ENCODE measurements around the gene ZNF80.

ZNF80 gene

DNA sequence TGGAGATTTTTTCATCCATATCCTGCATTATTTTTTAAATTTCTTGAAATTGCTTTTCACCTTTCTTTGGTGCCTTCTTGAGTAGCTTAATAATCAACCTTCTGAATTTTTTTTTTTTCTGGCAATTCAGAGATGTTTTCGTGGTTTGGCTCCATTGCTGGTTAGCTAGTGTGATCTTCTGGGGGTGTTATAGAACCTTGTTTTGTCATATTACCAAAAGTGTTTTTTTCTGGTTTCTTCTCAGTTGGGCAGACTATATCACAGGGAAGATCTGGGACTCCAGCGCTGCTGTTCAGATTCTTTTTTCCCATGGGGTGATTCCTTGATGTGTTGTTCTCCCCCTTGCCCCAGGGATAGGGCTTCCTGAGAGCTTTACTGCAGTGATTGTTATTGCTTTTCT, 32.6 kb upstream of the ZNF80 start:
- 100% methylated on average over 1 of the region's 2 CpGs for WGBS (ENCODE audit: insufficient coverage)
- ChIA-PET POLR2A (interaction anchor here (0.6 kb wide), 1 partner anchor 167 kb away, joined by 3 read pairs; no protein-coding TSS in a partner anchor), CTCF (interaction anchor here (1.3 to 1.5 kb wide), 2 partner anchors 15 to 23 kb away, joined by 3 to 4 read pairs; no protein-coding TSS in a partner anchor)
- no peak overlapping the region for H3K4me3 ChIP-seq (ENCODE audit: control insufficient read depth in 1 of 7, extremely low read depth in 1 of 7, insufficient read depth in 4 of 7, low read depth in 2 of 7, low read length in 6 of 7)
- no peaks in the 10 kb centered on the region for H3K4me1 ChIP-seq (ENCODE audit: control extremely low read depth in 1 of 4, control insufficient read depth in 4 of 4, insufficient read depth in 4 of 4, low read length in 3 of 4)
- H3K27ac ChIP-seq (ENCODE audit: insufficient read depth in 1 of 2, low read depth in 1 of 2, low read length in 2 of 2, poor library complexity in 1 of 2, severe bottlenecking in 2 of 2) = no peak overlapping the region
- DNase-seq = no peak
- peaks cover 0 to 9% (median 4%) of the 10 kb centered on the region in 5 experiments for H3K9me3 ChIP-seq (ENCODE audit: control extremely low read depth in 1 of 5, control insufficient read depth in 4 of 5, insufficient read depth in 2 of 5, low read depth in 1 of 5, low read length in 4 of 5)
- no peaks in the 10 kb centered on the region for H3K27me3 ChIP-seq (replicated peaks in 2 of 5; ENCODE audit: control insufficient read depth in 4 of 5, insufficient read depth in 5 of 5, low read length in 4 of 5)
- H3K36me3 ChIP-seq (ENCODE audit: control insufficient read depth in 4 of 4, insufficient read depth in 4 of 4, low read length in 3 of 4) = no peaks in the 10 kb centered on the region

DNA sequence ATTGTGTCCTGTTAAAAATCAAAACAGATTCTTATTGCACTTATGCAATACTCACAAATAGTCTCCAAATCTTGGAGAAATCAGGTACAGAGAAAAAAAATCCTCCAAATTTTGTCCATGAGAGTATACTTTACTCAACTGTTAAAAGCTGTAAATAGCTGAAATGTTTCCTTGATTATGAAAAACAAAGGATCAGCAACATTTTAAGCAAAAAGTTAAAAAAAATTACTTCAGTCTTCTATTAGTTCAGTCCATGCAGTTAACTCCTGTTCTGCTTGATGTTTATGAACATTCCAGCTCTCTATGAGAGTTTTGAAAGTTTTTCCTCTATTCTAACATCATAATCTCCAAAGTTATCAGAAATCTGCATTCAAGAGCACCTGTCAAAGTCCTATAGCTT, 22.8 kb upstream of the ZNF80 start:
- CTCF ChIA-PET = no interaction called here
- Histone ChIP-seq H3K27me3 (replicated peaks in 2 of 5; ENCODE audit: control insufficient read depth in 4 of 5, insufficient read depth in 5 of 5, low read length in 4 of 5) (no peaks in the 10 kb centered on the region), H3K36me3 (ENCODE audit: control insufficient read depth in 4 of 4, insufficient read depth in 4 of 4, low read length in 3 of 4) (no peaks in the 10 kb centered on the region), H3K27ac (ENCODE audit: insufficient read depth in 1 of 2, low read depth in 1 of 2, low read length in 2 of 2, poor library complexity in 1 of 2, severe bottlenecking in 2 of 2) (no peak overlapping the region), H3K9me3 (ENCODE audit: control extremely low read depth in 1 of 5, control insufficient read depth in 4 of 5, insufficient read depth in 2 of 5, low read depth in 1 of 5, low read length in 4 of 5) (peaks cover 0 to 11% (median 2%) of the 10 kb centered on the region in 5 experiments), H3K4me3 (ENCODE audit: control insufficient read depth in 1 of 7, extremely low read depth in 1 of 7, insufficient read depth in 4 of 7, low read depth in 2 of 7, low read length in 6 of 7) (no peak overlapping the region), H3K4me1 (ENCODE audit: control extremely low read depth in 1 of 4, control insufficient read depth in 4 of 4, insufficient read depth in 4 of 4, low read length in 3 of 4) (no peaks in the 10 kb centered on the region)
- POLR2A ChIA-PET = no interaction called here
- no peak for DNase-seq

DNA sequence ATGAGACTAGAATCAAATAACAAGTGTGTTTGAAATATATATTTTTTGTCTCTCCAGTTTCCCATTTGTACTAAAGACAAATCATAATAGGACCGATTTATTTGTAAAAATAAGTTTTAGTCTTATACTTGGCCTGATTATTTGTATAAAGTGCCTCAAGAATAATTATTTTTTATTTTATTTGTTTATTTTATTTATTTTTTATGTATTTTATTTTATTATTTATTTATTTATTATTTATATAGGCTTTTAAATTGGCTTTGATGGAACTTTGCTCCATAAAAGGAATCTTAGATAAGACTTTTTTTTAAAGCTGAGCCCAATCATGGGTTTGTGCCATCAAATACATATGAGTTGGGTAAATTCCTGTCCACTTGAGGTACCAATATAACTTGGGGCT, 22.2 kb upstream of the ZNF80 start:
- Histone ChIP-seq H3K27ac (ENCODE audit: insufficient read depth in 1 of 2, low read depth in 1 of 2, low read length in 2 of 2, poor library complexity in 1 of 2, severe bottlenecking in 2 of 2) (no peak overlapping the region), H3K4me3 (ENCODE audit: control insufficient read depth in 1 of 7, extremely low read depth in 1 of 7, insufficient read depth in 4 of 7, low read depth in 2 of 7, low read length in 6 of 7) (no peak overlapping the region), H3K4me1 (ENCODE audit: control extremely low read depth in 1 of 4, control insufficient read depth in 4 of 4, insufficient read depth in 4 of 4, low read length in 3 of 4) (no peaks in the 10 kb centered on the region), H3K9me3 (ENCODE audit: control extremely low read depth in 1 of 5, control insufficient read depth in 4 of 5, insufficient read depth in 2 of 5, low read depth in 1 of 5, low read length in 4 of 5) (peaks cover 0 to 11% (median 2%) of the 10 kb centered on the region in 5 experiments), H3K36me3 (ENCODE audit: control insufficient read depth in 4 of 4, insufficient read depth in 4 of 4, low read length in 3 of 4) (no peaks in the 10 kb centered on the region), H3K27me3 (replicated peaks in 2 of 5; ENCODE audit: control insufficient read depth in 4 of 5, insufficient read depth in 5 of 5, low read length in 4 of 5) (no peaks in the 10 kb centered on the region)
- ChIA-PET CTCF (no interaction called here), POLR2A (no interaction called here)
- no peak for DNase-seq
- whole genome bisulfite sequencing (ENCODE audit: insufficient coverage) = no CpG with 5 or more reads among the region's 1 CpG

DNA sequence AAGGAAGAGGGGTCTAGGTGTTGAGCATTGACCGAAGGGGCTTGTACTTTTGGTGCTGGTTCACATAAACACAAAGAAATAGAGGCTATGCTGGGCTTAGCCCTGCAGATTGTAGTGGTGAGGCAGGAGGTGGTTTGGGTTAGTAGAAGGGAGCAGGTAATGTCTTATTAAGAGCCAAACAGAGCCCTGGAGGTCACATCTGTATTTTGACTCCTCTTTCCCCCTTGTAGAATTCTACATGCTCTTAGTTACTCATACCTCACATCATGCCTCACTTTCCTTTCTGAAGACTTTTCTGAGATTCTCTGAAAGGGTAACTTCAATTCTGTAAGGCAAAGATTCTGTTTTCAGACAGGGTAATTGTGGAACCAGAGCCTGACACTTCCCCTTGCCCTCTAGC, 16.1 kb upstream of the ZNF80 start:
- ChIA-PET POLR2A (no interaction called here), CTCF (no interaction called here)
- no CpG with 5 or more reads among the region's 1 CpG for WGBS (ENCODE audit: insufficient coverage)

DNA sequence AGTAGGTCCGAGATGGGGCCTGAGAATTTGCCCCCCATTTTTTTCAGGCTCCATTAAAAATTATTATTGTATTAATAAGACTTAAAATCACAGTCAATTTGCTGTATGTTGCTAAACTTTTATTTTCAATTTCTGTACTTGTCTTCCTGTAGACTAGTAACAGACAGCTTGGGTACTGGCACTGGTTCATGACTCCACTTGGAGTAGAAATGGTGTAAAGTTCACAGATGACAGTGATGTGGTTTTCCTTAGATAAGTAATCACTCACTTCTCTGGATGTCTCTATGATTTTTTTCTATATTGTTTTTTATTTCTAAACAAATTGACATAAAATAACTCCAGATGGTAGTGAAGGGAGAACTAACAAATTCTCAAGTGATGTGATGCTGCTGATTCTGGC, 15.6 kb upstream of the ZNF80 start:
- ChIA-PET CTCF (no interaction called here), POLR2A (no interaction called here)
- Histone ChIP-seq H3K27ac (ENCODE audit: insufficient read depth in 1 of 2, low read depth in 1 of 2, low read length in 2 of 2, poor library complexity in 1 of 2, severe bottlenecking in 2 of 2) (no peak overlapping the region), H3K27me3 (replicated peaks in 2 of 5; ENCODE audit: control insufficient read depth in 4 of 5, insufficient read depth in 5 of 5, low read length in 4 of 5) (peaks cover 0 to 5% (median 0%) of the 10 kb centered on the region in 5 experiments), H3K36me3 (ENCODE audit: control insufficient read depth in 4 of 4, insufficient read depth in 4 of 4, low read length in 3 of 4) (no peaks in the 10 kb centered on the region), H3K9me3 (ENCODE audit: control extremely low read depth in 1 of 5, control insufficient read depth in 4 of 5, insufficient read depth in 2 of 5, low read depth in 1 of 5, low read length in 4 of 5) (no peaks in the 10 kb centered on the region), H3K4me3 (ENCODE audit: control insufficient read depth in 1 of 7, extremely low read depth in 1 of 7, insufficient read depth in 4 of 7, low read depth in 2 of 7, low read length in 6 of 7) (no peak overlapping the region), H3K4me1 (ENCODE audit: control extremely low read depth in 1 of 4, control insufficient read depth in 4 of 4, insufficient read depth in 4 of 4, low read length in 3 of 4) (no peaks in the 10 kb centered on the region)
- no CpG with 5 or more reads among the region's 1 CpG for WGBS (ENCODE audit: insufficient coverage)
- no peak for DNase-seq

More for the DNA sequence above, 16.1 kb upstream of the ZNF80 start:
- no peaks in the 10 kb centered on the region for H3K4me1 ChIP-seq (ENCODE audit: control extremely low read depth in 1 of 4, control insufficient read depth in 4 of 4, insufficient read depth in 4 of 4, low read length in 3 of 4)
- no peak overlapping the region for H3K4me3 ChIP-seq (ENCODE audit: control insufficient read depth in 1 of 7, extremely low read depth in 1 of 7, insufficient read depth in 4 of 7, low read depth in 2 of 7, low read length in 6 of 7)
- H3K27ac ChIP-seq (ENCODE audit: insufficient read depth in 1 of 2, low read depth in 1 of 2, low read length in 2 of 2, poor library complexity in 1 of 2, severe bottlenecking in 2 of 2) = no peak overlapping the region
- H3K27me3 ChIP-seq (replicated peaks in 2 of 5; ENCODE audit: control insufficient read depth in 4 of 5, insufficient read depth in 5 of 5, low read length in 4 of 5) = peaks cover 0 to 5% (median 0%) of the 10 kb centered on the region in 5 experiments
- H3K9me3 ChIP-seq (ENCODE audit: control extremely low read depth in 1 of 5, control insufficient read depth in 4 of 5, insufficient read depth in 2 of 5, low read depth in 1 of 5, low read length in 4 of 5) = peaks cover 0 to 2% (median 0%) of the 10 kb centered on the region in 5 experiments
- H3K36me3 ChIP-seq (ENCODE audit: control insufficient read depth in 4 of 4, insufficient read depth in 4 of 4, low read length in 3 of 4) = no peaks in the 10 kb centered on the region
- no peak for DNase-seq

DNA sequence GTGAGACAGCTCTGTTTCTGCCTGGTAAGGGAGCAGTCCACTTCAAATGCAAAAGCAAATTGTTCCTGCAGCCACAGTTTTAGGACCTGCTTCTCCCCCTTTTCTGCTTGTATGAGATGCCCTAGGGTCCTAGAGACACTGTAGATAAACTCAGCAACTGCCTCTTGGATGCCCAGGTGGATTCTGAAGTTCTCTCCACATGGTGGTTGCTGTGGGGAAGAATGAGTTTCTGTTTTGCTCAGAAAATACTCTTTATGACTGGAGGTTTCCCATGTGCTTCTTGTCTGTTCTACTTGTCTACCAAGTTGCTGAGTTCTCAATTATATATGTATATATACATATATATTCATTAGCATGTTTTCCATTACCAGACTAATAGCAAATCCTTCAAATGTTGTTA, 5.6 kb upstream of the ZNF80 start:
- ChIA-PET CTCF (no interaction called here), POLR2A (no interaction called here)
- no peak overlapping the region for H3K27ac ChIP-seq (ENCODE audit: insufficient read depth in 1 of 2, low read depth in 1 of 2, low read length in 2 of 2, poor library complexity in 1 of 2, severe bottlenecking in 2 of 2)
- no peak overlapping the region for H3K4me3 ChIP-seq (ENCODE audit: control insufficient read depth in 1 of 7, extremely low read depth in 1 of 7, insufficient read depth in 4 of 7, low read depth in 2 of 7, low read length in 6 of 7)
- DNase-seq = no peak
- H3K9me3 ChIP-seq (ENCODE audit: control extremely low read depth in 1 of 5, control insufficient read depth in 4 of 5, insufficient read depth in 2 of 5, low read depth in 1 of 5, low read length in 4 of 5) = peaks cover 0 to 6% (median 0%) of the 10 kb centered on the region in 5 experiments
- no peaks in the 10 kb centered on the region for H3K27me3 ChIP-seq (replicated peaks in 2 of 5; ENCODE audit: control insufficient read depth in 4 of 5, insufficient read depth in 5 of 5, low read length in 4 of 5)
- no peaks in the 10 kb centered on the region for H3K4me1 ChIP-seq (ENCODE audit: control extremely low read depth in 1 of 4, control insufficient read depth in 4 of 4, insufficient read depth in 4 of 4, low read length in 3 of 4)
- no peaks in the 10 kb centered on the region for H3K36me3 ChIP-seq (ENCODE audit: control insufficient read depth in 4 of 4, insufficient read depth in 4 of 4, low read length in 3 of 4)

DNA sequence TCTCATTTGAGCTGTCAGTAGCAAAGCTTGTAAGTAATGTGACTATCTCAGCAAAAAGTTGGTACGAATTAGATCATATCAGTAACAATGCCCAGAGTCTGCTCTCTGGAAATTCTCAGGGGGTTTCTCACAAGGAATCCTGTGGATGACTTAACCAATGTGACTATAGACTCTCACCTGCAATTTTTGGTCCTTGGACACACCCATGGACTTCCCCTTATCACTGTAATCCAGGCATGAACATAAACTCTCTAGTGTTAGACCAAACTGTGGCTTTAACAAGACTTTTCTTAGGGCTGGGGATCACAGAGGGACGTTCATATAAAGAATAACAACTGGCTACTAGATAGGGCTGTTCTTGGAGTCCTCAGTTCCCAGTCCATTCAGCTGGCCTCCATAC, 3.9 kb upstream of the ZNF80 start:
- ChIA-PET POLR2A (no interaction called here), CTCF (no interaction called here)
- Histone ChIP-seq H3K9me3 (ENCODE audit: control extremely low read depth in 1 of 5, control insufficient read depth in 4 of 5, insufficient read depth in 2 of 5, low read depth in 1 of 5, low read length in 4 of 5) (peaks cover 0 to 6% (median 0%) of the 10 kb centered on the region in 5 experiments), H3K36me3 (ENCODE audit: control insufficient read depth in 4 of 4, insufficient read depth in 4 of 4, low read length in 3 of 4) (no peaks in the 10 kb centered on the region), H3K27me3 (replicated peaks in 2 of 5; ENCODE audit: control insufficient read depth in 4 of 5, insufficient read depth in 5 of 5, low read length in 4 of 5) (no peaks in the 10 kb centered on the region), H3K27ac (ENCODE audit: insufficient read depth in 1 of 2, low read depth in 1 of 2, low read length in 2 of 2, poor library complexity in 1 of 2, severe bottlenecking in 2 of 2) (no peak overlapping the region), H3K4me1 (ENCODE audit: control extremely low read depth in 1 of 4, control insufficient read depth in 4 of 4, insufficient read depth in 4 of 4, low read length in 3 of 4) (no peaks in the 10 kb centered on the region), H3K4me3 (ENCODE audit: control insufficient read depth in 1 of 7, extremely low read depth in 1 of 7, insufficient read depth in 4 of 7, low read depth in 2 of 7, low read length in 6 of 7) (no peak overlapping the region)
- 79% methylated on average over 2 of the region's 2 CpGs for whole genome bisulfite sequencing (ENCODE audit: insufficient coverage)
- DNase-seq = no peak

Measured in common myeloid progenitor, CD34-positive (primary cell).